HTERT RPE-1 (cell line): ENCODE data around the gene TPPP.
"Not testable (repeated sequence)": the region's sequence is repeated elsewhere in the genome, so short reads cannot be mapped to it uniquely, and the experiment has no call there.

Experiments
- in situ Hi-C: fragments of 300-500 bp; cut with MboI; formaldehyde crosslinking; loops from 4 replicates; pipeline ENCODE4 v1.14.3; 2020; ENCODE audit warnings: low sequenced_read_pairs

TPPP gene

GRCh38 chr5:693271-694041 lies at the start of gene TPPP:
TSS of gene TPPP (minus strand) at chr5:693352. CDS start at chr5:678060, 15,292 bp downstream.
- in situ Hi-C loops = not testable (repeated sequence)

GRCh38 chr5:742276-742675 lies 49.1 kb upstream of the TPPP start:
- in situ Hi-C loops = not testable (repeated sequence)

GRCh38 chr5:734145-734544 lies 41.0 kb upstream of the TPPP start:
- in situ Hi-C loops = not testable (repeated sequence)

- in situ Hi-C loops = not testable (repeated sequence)
Observed at GRCh38 chr5:732754-733454, 39.8 kb upstream of the TPPP start.

- in situ Hi-C loops = not testable (repeated sequence)
Observed at GRCh38 chr5:729225-729624, 36.1 kb upstream of the TPPP start.

GRCh38 chr5:727087-727486 lies 33.9 kb upstream of the TPPP start:
- in situ Hi-C loops = not testable (repeated sequence)

- in situ Hi-C loops = not testable (repeated sequence)
Observed at GRCh38 chr5:723865-724264, 30.7 kb upstream of the TPPP start.

GRCh38 chr5:723309-723708 lies 30.2 kb upstream of the TPPP start:
- in situ Hi-C loops = not testable (repeated sequence)

- in situ Hi-C loops = not testable (repeated sequence)
Observed at GRCh38 chr5:719379-719778, 26.2 kb upstream of the TPPP start.

GRCh38 chr5:717143-717542 lies 24.0 kb upstream of the TPPP start:
- in situ Hi-C loops = no loop called here

GRCh38 chr5:716740-717139 lies 23.6 kb upstream of the TPPP start:
- in situ Hi-C loops = not testable (repeated sequence)

- in situ Hi-C loops = not testable (repeated sequence)
Observed at GRCh38 chr5:715636-716035, 22.5 kb upstream of the TPPP start.

GRCh38 chr5:714215-715118 lies 21.3 kb upstream of the TPPP start:
- in situ Hi-C loops = not testable (repeated sequence)

- in situ Hi-C loops = not testable (repeated sequence)
Observed at GRCh38 chr5:713686-714085, 20.5 kb upstream of the TPPP start.

GRCh38 chr5:708848-709517 lies 15.8 kb upstream of the TPPP start:
- in situ Hi-C loops = not testable (repeated sequence)

GRCh38 chr5:708374-708773 lies 15.2 kb upstream of the TPPP start:
- in situ Hi-C loops = not testable (repeated sequence)

GRCh38 chr5:706127-706526 lies 13.0 kb upstream of the TPPP start:
- in situ Hi-C loops = not testable (repeated sequence)

- in situ Hi-C loops = not testable (repeated sequence)
Observed at GRCh38 chr5:696753-697702, 3.9 kb upstream of the TPPP start.

- in situ Hi-C loops = not testable (repeated sequence)
Observed at GRCh38 chr5:696191-696590, 3.0 kb upstream of the TPPP start.

- in situ Hi-C loops = not testable (repeated sequence)
Observed at GRCh38 chr5:695475-695874, 2.3 kb upstream of the TPPP start.
